ENCODE measurements around the gene TANK. TPM values are rescaled to one million over a fixed set of nuclear protein-coding genes. Genes with fewer than 3 reads are reported as not detected.
"Not testable (repeated sequence)": the region's sequence is repeated elsewhere in the genome, so short reads cannot be mapped to it uniquely, and the experiment has no call there.

Gene TANK
- total RNA-seq, 1 experiment from 2014 or later: 85.4 TPM

- Mint-ChIP-seq H3K4me3 (ENCODE audit: low read depth, unreplicated experiment) (no peak overlapping the region), H3K9me3 (ENCODE audit: low read depth, unreplicated experiment) (no peaks in the 10 kb centered on the region), H3K4me1 (ENCODE audit: low read depth, unreplicated experiment) (peaks cover 6% of the 10 kb centered on the region), H3K27me3 (ENCODE audit: unreplicated experiment) (no peaks in the 10 kb centered on the region), H3K36me3 (ENCODE audit: insufficient read depth, unreplicated experiment) (no peaks in the 10 kb centered on the region), H3K27ac (ENCODE audit: unreplicated experiment) (no peak overlapping the region)
- TF ChIP-seq CTCF (IDR thresholded peaks at IDR 0.05; ENCODE audit: unreplicated experiment): no peak
- no TSS peak for BruUV-seq (replicated peaks)
- intact Hi-C loops (cut with micrococcal nuclease; ENCODE audit: unreplicated experiment): no loop called here
- CTCF ChIA-PET: no interaction called here
- DNase-seq: no peak
Observed at GRCh38 chr2:161257123-161257952, 97.1 kb downstream of the TANK start.

GRCh38 chr2:161265874-161266273, 105.6 kb downstream of the TANK start:
- no peak overlapping the region for H3K4me3 Mint-ChIP-seq (ENCODE audit: low read depth, unreplicated experiment)

GRCh38 chr2:161269111-161269510, 108.9 kb downstream of the TANK start:
- Mint-ChIP-seq H3K4me1 (ENCODE audit: low read depth, unreplicated experiment) (no peaks in the 10 kb centered on the region), H3K27ac (ENCODE audit: unreplicated experiment) (no peak overlapping the region), H3K9me3 (ENCODE audit: low read depth, unreplicated experiment) (no peaks in the 10 kb centered on the region), H3K36me3 (ENCODE audit: insufficient read depth, unreplicated experiment) (no peaks in the 10 kb centered on the region), H3K4me3 (ENCODE audit: low read depth, unreplicated experiment) (no peak overlapping the region), H3K27me3 (ENCODE audit: unreplicated experiment) (no peaks in the 10 kb centered on the region)
- no TSS peak for BruUV-seq (replicated peaks)
- intact Hi-C loops (cut with micrococcal nuclease; ENCODE audit: unreplicated experiment): no loop called here
- DNase-seq: no peak
- no peak for TF ChIP-seq CTCF (IDR thresholded peaks at IDR 0.05; ENCODE audit: unreplicated experiment)
- CTCF ChIA-PET: no interaction called here

More at GRCh38 chr2:161265874-161266273, 105.6 kb downstream of the TANK start:
- H3K4me1 Mint-ChIP-seq (ENCODE audit: low read depth, unreplicated experiment): no peaks in the 10 kb centered on the region
- intact Hi-C loops (cut with micrococcal nuclease; ENCODE audit: unreplicated experiment): no loop called here
- H3K9me3 Mint-ChIP-seq (ENCODE audit: low read depth, unreplicated experiment): no peaks in the 10 kb centered on the region
- no peak for DNase-seq
- BruUV-seq (replicated peaks): no TSS peak
- no peaks in the 10 kb centered on the region for H3K27me3 Mint-ChIP-seq (ENCODE audit: unreplicated experiment)
- no peak for TF ChIP-seq CTCF (IDR thresholded peaks at IDR 0.05; ENCODE audit: unreplicated experiment)
- CTCF ChIA-PET: interaction anchor here (0.6 kb wide), 2 partner anchors 23 to 1997 kb away, joined by 3 to 9 read pairs; no protein-coding TSS in a partner anchor
- H3K27ac Mint-ChIP-seq (ENCODE audit: unreplicated experiment): no peak overlapping the region
- H3K36me3 Mint-ChIP-seq (ENCODE audit: insufficient read depth, unreplicated experiment): no peaks in the 10 kb centered on the region

GRCh38 chr2:161273038-161273760, 113.0 kb downstream of the TANK start:
- CTCF ChIA-PET: no interaction called here
- DNase-seq: peak; percentile 40
- H3K27ac Mint-ChIP-seq (ENCODE audit: unreplicated experiment): no peak overlapping the region
- TF ChIP-seq CTCF (IDR thresholded peaks at IDR 0.05; ENCODE audit: unreplicated experiment): peak; percentile 56
- H3K27me3 Mint-ChIP-seq (ENCODE audit: unreplicated experiment): no peaks in the 10 kb centered on the region
- BruUV-seq (replicated peaks): no TSS peak
- no peaks in the 10 kb centered on the region for H3K4me1 Mint-ChIP-seq (ENCODE audit: low read depth, unreplicated experiment)
- intact Hi-C loops (cut with micrococcal nuclease; ENCODE audit: unreplicated experiment): loop anchor here (1.0 to 2.0 kb wide), 2 partner anchors 22 to 50 kb away; no protein-coding TSS in a partner anchor
- no peaks in the 10 kb centered on the region for H3K9me3 Mint-ChIP-seq (ENCODE audit: low read depth, unreplicated experiment)
- H3K36me3 Mint-ChIP-seq (ENCODE audit: insufficient read depth, unreplicated experiment): no peaks in the 10 kb centered on the region
- no peak overlapping the region for H3K4me3 Mint-ChIP-seq (ENCODE audit: low read depth, unreplicated experiment)

- DNase-seq; CTCF ChIA-PET; BruUV-seq (replicated peaks); H3K27ac Mint-ChIP-seq (ENCODE audit: unreplicated experiment); intact Hi-C loops (cut with micrococcal nuclease; ENCODE audit: unreplicated experiment); H3K27me3 Mint-ChIP-seq (ENCODE audit: unreplicated experiment); H3K4me1 Mint-ChIP-seq (ENCODE audit: low read depth, unreplicated experiment); H3K36me3 Mint-ChIP-seq (ENCODE audit: insufficient read depth, unreplicated experiment); H3K9me3 Mint-ChIP-seq (ENCODE audit: low read depth, unreplicated experiment); H3K4me3 Mint-ChIP-seq (ENCODE audit: low read depth, unreplicated experiment): not testable (repeated sequence)
Observed at GRCh38 chr2:161278564-161279229, 118.5 kb downstream of the TANK start.

GRCh38 chr2:161279230-161279815, 119.1 kb downstream of the TANK start:
- H3K4me3 Mint-ChIP-seq (ENCODE audit: low read depth, unreplicated experiment); H3K9me3 Mint-ChIP-seq (ENCODE audit: low read depth, unreplicated experiment); H3K27me3 Mint-ChIP-seq (ENCODE audit: unreplicated experiment); CTCF ChIA-PET; H3K4me1 Mint-ChIP-seq (ENCODE audit: low read depth, unreplicated experiment); BruUV-seq (replicated peaks); DNase-seq; H3K36me3 Mint-ChIP-seq (ENCODE audit: insufficient read depth, unreplicated experiment); intact Hi-C loops (cut with micrococcal nuclease; ENCODE audit: unreplicated experiment); H3K27ac Mint-ChIP-seq (ENCODE audit: unreplicated experiment): not testable (repeated sequence)

All from Calu3 (cell line).